Measurements from ENCODE around the gene RPL7A. TPM values are rescaled to one million over a fixed set of nuclear protein-coding genes. Genes with fewer than 3 reads are reported as not detected.
A peak's percentile ranks its signal among the peaks of the same experiment; 100 is the strongest.
"Not testable (repeated sequence)": the region's sequence is repeated elsewhere in the genome, so short reads cannot be mapped to it uniquely, and the experiment has no call there.

The RPL7A gene
- total RNA-seq, 1 donor from 2014 or later: 977 TPM

DNA sequence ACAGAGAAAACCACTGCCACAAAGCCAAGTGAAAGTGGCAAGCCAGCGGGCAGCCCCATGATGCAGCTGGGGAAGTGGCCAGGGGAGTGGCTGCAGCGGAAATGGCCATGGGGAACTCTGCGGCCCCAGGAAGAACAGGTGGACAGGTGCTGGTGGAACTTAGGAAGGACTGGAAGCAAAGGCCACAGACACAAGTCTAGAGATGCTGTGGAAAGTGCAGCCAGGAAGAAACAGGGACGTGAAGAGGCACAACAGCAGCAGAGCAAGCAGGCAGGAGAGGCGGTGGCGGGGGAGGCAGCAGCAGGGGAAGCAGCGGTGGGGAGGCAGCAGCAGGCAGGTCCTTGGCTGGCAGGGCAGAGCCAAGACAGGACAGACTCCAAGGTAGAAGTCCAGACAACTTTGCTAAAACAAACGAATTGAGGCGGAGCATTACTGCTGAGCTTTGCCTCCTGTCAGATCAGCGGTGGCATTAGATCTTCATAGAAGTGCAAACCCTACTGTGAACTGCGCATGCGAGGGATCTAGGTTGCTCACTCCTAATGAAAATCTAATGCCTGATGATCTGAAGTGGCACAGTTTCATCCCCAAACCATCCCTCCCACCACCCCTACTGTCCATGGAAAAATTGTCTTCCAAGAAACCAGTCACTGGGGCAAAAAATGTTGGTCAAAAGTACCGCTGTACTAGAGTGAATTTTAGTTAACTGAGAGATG lies 23.9 kb upstream of the RPL7A start:
- ATAC-seq: no peak
- intact Hi-C loops (cut with DNase I): no loop called here
- DNase-seq (ENCODE audit: missing footprints): no peak

DNA sequence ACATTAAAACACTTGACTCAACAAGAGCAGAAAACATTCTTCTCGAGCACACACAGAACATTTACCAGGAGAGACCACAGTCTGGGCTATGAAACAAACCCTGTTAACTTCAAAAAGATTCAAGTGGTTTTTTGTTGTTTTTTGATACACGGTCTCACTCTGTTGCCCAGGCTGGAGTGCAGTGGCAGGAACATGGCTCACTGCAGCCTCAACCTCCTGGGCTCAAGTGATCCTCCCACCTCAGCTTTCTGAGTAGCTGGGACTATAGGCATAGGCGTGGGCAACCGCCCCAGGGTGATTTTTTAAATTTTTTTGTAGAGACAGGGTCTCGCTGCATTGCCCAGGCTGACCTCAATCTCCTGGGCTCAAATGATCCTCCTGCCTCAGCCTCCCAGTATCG lies 21.0 kb upstream of the RPL7A start:
- not testable (repeated sequence) for ATAC-seq; DNase-seq (ENCODE audit: missing footprints)
- intact Hi-C loops (cut with DNase I): loop anchor here (5.0 kb wide), 1 partner anchor 140 kb away; no protein-coding TSS in a partner anchor

DNA sequence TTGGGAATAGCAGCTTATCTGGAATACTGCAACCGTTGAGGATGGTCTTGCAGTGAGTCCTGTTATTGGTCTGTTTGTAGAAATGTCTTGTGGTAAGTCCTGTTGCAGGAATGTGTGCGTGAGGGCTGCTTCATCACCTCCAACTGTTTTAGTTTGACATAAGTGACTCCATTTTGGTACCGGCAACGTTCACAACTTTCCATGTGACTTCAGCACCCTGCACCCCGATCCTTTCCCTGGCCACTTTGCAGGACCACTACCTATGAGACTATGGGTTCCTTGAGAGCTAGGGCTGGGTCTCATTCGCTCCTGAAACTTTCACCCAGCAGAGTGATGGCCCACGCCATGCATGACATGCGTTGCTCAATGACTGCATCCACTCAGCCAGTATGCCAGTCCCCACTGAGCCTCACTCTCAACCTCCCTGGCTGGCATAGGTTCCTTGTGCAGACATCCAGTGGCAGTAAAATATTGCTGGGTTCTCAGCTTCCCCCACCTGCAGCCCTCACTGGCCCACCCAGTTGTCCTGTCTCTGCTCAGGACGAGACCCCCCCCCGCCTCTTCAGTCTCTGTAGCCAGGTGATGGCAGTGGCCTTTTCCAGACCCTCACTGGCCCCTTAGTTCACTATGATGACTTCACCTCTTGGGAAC lies 20.1 kb upstream of the RPL7A start:
- intact Hi-C loops (cut with DNase I): loop anchor here (5.0 kb wide), 1 partner anchor 141 kb away; no protein-coding TSS in a partner anchor
- DNase-seq (ENCODE audit: missing footprints): no peak
- ATAC-seq: no peak

DNA sequence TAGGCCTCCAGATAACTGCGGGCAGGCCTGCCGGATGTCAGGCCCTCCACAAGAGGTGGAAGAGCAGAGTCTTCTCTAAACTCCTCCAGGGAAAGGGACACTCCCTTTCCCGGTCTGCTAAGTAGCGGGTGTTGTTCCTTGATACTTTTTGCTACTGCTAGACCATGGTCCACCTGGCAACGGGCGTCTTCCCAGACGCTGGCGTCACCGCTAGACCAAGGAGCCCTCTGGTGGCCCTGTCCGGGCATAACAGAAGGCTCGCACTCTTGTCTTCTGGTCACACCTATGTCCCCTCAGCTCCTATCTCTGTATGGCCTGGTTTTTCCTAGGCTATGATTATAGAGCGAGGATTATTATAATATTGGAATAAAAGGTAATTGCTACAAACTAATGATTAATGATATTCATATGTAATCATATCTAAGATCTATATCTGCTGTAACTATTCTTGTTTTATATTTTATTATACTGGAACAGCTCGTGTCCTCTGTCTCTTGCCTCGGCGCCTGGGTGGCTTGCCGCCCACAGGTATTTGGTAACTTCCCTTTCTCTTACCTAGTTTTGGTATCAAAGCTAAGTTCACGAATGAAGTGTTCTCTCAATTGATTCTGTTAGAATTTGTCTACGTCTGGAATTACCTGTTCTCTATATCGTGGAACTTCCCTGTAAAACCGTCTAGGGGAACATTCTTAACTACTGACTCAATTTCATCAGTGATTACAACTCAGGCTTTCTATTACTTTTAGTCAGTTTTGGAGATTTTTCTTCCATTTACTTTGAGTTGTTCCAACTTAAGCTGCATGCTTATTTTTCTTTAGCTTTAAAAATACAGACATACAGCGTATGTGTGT lies 18.5 kb upstream of the RPL7A start:
- intact Hi-C loops (cut with DNase I): loop anchor here (5.0 kb wide), 1 partner anchor 142 kb away; no protein-coding TSS in a partner anchor
- not testable (repeated sequence) for DNase-seq (ENCODE audit: missing footprints); ATAC-seq

DNA sequence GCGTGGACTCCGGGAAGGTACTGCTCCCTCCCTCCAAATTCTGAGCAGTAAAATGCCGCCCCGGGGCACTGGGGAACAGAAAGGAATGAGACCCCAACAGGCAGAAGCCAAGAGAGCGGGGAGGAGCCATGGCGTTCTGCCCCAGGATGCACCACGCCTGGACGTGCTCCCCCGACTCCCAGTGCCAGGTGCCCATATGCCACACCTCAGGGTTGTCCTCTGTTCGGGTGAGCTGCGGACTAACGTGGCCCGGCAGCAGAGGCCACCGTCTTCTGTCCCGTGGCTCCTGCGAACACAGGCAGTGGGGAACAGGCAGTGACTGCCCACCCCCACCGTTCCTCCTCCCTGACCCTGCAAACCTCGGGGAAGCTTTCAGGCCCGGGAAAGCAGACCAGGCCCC lies 16.8 kb upstream of the RPL7A start:
- no peak for DNase-seq (ENCODE audit: missing footprints)
- intact Hi-C loops (cut with DNase I): no loop called here
- ATAC-seq: no peak

DNA sequence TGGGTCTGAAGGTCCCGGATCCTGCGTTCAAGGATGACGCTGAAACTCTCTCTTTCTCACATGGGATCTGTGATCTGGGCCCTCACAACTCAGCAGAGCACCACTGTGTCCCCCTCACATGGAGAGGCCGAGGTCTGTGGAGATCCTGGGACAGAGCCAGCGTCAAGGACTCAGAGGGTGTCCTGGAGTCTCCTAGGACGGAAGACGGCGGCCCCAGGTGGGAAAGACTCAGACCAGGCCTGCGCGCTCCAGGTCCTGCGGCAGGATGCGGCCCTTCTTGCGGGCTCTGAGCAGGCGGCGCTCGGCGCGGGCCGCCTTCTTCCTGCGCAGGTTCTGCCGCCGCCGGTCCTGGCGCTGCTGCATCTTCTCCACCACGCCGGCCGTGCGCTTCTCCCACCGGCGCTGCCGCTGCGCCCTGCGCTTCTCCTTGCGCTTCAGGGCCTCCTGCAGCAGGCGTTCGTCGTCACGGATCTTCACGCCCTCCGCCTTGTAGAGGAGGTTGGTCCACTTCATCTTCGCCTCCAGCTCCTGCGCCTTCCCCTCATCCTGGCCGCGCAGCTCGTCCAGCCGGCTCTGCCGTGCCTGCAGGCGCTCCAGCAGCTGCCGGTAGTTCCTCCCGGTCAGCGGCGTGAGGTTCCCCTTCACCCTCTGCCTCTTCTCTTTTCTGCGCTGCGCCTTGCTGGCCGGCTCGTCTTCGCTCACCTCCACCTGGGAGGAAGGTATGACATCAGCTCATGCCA lies 16.2 kb upstream of the RPL7A start:
- ATAC-seq (no peak), DNase-seq (ENCODE audit: missing footprints) (no peak)
- intact Hi-C loops (cut with DNase I): no loop called here

DNA sequence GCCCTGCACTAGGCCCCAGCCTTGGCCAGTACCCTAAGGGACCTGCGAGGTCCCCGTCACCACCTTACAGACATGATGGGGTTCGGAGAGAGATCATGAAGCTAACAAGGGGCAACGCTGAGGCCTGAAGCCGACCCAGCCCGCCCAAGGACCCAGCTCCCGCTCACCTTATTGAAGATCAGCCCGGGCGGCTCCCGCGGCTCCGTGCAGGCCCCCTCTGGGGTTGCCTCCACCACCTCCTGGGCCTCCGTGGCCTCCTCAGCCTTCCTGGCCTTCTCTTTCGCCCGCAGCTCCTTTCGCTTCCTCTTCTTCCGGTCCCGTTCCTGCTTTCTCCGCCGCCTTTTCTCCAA lies 15.7 kb upstream of the RPL7A start:
- no peak for ATAC-seq
- intact Hi-C loops (cut with DNase I): no loop called here
- DNase-seq (ENCODE audit: missing footprints): no peak

DNA sequence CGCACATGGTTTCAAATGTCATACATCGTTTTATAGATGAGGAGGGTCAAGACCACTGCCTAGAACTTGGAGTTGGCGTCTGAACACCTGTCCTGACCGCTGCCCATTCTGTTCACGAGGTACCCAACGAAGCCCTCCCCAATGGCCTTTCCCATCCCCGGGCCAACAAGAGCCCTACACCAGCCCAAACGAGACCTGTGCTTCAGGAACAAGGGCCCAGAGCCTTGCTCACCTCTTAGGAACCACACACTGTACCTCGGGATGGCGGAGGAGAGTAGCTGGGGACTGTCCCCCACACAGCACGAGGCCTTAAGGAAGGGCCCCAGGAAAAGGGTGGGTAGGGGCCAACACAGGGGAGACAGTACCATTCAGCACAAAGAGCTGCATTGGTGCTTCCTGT lies 15.0 kb upstream of the RPL7A start:
- intact Hi-C loops (cut with DNase I): no loop called here
- no peak for ATAC-seq

DNA sequence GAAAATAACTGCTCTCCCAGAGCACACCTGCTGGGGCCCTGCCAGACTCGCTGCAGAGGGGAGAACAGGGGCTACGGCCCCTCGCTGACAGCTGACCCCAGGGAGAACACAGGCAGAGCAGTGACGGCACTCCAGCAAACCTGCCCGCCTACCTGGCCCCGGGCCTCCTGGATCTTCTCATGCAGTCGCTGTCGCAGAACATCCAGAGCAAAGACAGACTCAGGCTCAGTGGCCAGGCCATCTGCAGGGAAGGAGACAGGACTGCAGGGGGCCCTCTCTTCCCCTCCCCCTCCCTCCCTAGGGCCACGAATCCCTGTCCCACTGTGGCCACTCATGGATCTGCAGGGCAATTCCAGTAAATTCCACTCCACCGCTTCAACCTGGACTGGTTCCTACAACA lies 14.5 kb upstream of the RPL7A start:
- intact Hi-C loops (cut with DNase I): no loop called here
- ATAC-seq: no peak
- no peak for DNase-seq (ENCODE audit: missing footprints)

More for the DNA sequence above, 15.0 kb upstream of the RPL7A start:
- no peak for DNase-seq (ENCODE audit: missing footprints)

DNA sequence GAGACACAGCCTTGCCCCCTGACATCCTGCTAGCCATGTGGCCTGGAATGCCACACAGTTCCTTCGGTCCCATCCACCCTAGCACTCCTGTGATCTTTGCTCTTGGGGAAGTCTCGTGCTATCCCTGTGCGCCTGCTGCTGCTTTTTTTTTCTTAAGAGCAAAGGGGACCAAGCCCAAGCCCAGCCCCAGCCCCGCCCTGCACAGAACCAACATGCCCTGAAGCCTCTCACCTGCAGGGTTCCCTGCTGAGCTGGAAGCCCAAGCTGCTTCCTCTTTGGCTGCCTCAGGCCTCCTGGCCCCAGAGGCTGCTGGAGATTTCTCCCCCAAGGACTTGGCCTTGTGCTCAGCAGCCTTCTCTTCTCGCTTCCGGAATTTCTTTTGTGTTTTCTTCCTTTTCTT lies 13.9 kb upstream of the RPL7A start:
- DNase-seq (ENCODE audit: missing footprints) (no peak), ATAC-seq (no peak)
- intact Hi-C loops (cut with DNase I): no loop called here

DNA sequence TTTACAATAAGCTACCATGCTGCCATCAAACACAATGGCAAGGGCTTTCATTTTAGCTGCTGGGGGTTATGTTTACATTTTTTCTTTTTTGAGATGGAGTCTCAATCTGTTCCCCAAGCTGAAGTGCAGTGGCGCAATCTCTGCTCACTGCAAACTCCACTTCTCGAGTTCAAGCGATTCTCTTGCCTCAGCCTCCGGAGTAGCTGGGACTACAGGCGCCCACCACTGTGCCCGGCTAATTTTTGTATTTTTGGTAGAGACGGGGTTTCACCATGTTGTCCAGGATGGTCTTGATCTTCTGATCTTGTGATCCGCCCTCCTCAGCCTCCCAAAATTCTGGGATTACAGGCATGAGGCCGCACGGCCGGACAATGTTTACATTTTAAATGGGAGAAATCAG lies 13.1 kb upstream of the RPL7A start:
- ATAC-seq; DNase-seq (ENCODE audit: missing footprints): not testable (repeated sequence)
- intact Hi-C loops (cut with DNase I): loop anchor here (5.0 kb wide), 1 partner anchor 42 kb away; the partner anchor contains the start of genes STKLD1 and SURF4

DNA sequence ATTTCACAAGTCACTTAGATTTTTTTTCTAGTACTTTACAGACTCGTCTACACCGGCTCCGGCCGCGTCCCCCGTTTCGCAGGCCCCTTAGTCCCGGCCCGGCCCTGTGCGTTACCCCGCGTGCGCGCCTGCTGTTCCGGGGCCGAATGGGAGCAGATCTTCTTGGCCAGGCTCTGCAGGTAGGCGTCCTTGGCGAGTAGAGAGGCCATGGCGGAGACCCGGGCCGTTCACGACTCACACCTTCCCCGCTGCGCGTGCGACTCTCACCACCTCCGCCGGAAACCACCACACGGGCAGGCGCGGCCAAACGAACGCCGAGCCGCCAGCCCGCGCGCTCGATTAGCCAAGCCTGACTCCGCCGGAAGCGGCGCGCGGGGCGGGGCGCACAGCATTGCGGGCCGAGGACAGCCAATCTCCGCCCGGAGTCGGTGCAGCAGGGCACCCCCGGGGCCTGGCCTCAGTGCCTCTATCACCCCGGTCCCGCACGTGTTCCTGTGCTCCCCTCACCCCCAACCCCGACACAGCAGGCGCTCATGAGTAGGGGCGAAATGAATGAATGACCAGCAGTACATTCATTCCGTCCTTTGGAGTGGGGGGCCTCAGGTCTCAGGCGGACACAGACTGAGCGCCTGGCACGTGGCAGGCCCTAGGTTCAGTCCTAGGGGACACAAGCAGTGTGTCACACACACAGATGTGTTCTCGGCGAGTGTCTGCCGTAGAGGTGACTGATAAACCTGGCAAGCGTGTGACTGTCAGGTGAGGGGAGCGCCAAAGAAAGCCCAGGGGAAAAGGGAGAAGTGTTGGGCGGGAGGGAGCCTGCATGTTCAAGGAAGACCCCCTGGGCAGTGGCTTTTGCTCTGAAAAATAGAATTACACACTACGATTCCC lies 11.8 kb upstream of the RPL7A start, which contains the start of gene SURF6:
Gene SURF6 (minus strand): TSS at position 265 of the 888 bp plus-strand sequence. CDS start 56 bp downstream, at position 209.
- intact Hi-C loops (cut with DNase I): loop anchor here (1.0 to 5.0 kb wide), 2 partner anchors 11 to 41 kb away; partner anchors contain the start of genes STKLD1 and SURF4
- DNase-seq (ENCODE audit: missing footprints) (peak; percentile 97), ATAC-seq (peak; percentile 94)

DNA sequence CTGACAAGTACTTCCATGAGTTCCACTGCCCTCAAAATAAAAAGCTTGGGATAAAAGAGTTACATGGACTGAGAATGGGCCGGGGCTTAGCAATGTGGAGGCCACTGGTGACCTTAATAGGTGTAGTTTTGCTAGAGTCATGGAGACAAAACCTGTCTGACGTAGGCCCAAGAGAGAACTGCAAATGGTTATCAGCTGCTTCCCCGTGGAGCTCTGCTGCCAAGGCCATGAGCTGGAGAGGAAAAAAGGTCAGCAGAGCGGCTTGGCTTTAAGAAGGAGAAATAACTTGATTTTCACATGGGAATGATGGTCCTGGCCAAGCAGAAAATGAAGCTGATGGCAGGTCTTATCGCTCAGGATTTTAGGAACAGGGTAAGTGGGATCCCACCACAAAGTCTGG lies 8.4 kb upstream of the RPL7A start:
- intact Hi-C loops (cut with DNase I): loop anchor here (5.0 kb wide), 1 partner anchor 38 kb away; the partner anchor contains the start of genes STKLD1 and SURF4
- ATAC-seq (no peak), DNase-seq (ENCODE audit: missing footprints) (no peak)

DNA sequence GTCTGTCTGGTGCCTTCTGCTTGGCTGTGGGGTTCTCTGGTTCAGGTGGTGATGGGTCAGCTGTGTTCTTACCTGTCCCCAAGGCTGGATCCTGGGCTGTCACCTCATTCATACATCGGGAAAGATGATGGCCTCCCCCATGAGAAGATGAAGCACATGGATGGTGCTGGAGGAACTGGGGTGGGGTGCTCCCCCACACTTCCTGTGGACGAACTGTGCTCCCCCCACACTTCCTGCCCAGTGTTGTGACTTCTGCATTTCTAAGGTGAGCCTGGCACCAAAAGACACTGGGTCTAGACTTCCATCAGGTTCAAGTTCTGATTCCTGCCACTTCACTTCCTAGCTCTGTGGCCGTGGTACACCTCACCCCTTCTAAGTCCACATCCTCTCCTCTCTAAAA lies 7.8 kb upstream of the RPL7A start:
- ATAC-seq: no peak
- intact Hi-C loops (cut with DNase I): no loop called here
- DNase-seq (ENCODE audit: missing footprints): no peak

DNA sequence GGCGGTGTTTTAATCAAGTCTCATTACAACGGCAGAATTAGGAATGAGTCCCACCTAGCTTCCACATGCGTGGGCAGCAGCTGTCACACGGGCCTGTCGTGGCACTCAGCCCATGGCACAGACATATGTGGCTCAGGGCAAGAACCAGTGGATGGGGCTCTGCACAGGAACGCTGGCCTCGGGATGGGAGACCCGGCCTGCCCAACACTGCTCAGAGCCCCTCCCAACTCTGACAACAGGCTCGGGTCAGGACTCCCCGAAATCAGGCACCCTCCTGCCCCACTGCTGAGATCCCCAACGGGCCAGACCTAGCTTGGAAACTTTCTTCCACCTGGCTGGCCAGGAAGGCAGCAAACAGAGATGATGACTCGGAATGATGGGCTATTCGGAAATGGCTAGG lies 7.1 kb upstream of the RPL7A start:
- DNase-seq (ENCODE audit: missing footprints) (no peak), ATAC-seq (no peak)
- intact Hi-C loops (cut with DNase I): no loop called here

DNA sequence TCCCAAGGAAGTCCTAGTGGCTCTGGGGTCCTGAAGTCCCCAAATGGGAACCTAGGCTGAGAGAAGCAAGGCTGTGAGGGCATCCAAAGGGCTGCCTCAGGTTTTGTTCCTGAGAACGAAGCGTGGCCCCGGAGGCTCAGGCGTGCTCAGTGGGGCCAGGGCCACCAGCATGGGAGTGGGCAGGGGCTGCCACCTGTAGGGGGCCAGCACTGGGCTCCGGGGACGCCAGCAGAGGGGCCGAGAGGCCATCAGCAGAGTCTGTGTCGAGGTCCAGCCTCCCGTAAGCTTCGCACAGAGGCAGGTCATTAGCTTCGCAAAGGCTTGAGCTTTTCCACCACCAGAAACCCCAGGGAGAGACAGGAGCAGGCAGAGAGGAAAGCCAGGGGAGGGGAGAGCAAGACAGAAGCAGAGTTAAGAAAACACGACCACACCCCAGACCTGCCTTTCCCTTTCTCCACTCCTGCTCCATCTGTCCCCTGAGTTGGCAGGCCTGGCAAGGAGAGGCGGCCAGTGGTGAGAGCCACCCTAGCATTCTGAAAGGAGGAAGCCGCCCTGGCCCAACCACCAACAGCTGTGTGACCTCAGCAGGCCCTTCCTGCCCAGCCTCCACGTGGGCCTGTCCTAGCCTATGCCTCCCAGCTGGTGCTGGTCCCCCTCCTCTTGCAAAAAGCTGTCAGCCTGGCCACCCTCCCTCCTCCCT lies 6.5 kb upstream of the RPL7A start:
- ATAC-seq (peak; percentile 58), DNase-seq (ENCODE audit: missing footprints) (peak; percentile 91)
- intact Hi-C loops (cut with DNase I): no loop called here

DNA sequence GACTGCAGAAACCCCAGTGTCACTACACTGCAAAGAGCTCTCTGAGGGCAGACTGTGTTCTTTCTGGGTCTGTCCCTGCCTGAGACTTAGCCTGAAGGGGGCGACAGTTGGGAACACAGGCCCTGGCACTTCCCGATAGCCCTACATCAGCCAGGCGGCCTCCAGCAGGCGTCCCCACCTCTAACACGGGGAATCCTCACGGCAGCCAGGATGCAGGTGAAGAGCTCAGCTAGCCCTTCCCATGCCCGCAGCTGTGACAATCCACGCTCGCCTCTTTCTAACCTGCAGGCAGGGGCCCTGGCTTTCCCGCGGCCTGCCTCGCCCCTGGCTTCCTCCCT lies 6.0 kb upstream of the RPL7A start:
- no peak for ATAC-seq
- DNase-seq (ENCODE audit: missing footprints): no peak
- intact Hi-C loops (cut with DNase I): no loop called here
